ENCODE results near the gene TTYH2.

TTYH2 gene

DNA sequence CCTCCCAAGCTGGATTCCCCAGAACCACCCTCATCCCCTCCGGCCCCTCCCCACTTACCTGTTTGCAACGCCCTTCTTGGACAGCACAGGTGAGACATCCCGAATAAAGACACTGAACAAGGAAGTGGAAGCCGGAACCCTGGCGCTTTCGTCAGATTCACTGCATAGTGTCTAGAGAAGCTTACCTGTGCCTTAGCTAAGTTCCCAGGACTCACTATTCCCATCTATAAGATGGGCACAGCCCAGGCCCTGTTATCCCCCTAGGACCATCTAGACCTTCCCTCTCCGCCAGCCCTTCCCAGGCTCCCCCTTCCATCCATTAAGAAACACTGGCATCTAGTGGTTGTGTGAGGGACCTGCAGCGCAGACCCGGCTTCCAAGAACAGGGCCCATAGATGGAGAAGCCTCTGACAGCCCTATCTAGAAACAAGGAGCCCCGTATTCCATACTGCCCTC is 36.8 kb upstream of the TTYH2 start:
- POLR2A ChIA-PET = no interaction called here
- peak; percentile 64 for DNase-seq (ENCODE audit: extremely low spot score)
- CTCF ChIA-PET = interaction anchor here (0.7 to 3.3 kb wide), 7 partner anchors 11 to 747 kb away, joined by 3 to 23 read pairs (median 4); no protein-coding TSS in a partner anchor
- TF ChIP-seq, protein P1, sequence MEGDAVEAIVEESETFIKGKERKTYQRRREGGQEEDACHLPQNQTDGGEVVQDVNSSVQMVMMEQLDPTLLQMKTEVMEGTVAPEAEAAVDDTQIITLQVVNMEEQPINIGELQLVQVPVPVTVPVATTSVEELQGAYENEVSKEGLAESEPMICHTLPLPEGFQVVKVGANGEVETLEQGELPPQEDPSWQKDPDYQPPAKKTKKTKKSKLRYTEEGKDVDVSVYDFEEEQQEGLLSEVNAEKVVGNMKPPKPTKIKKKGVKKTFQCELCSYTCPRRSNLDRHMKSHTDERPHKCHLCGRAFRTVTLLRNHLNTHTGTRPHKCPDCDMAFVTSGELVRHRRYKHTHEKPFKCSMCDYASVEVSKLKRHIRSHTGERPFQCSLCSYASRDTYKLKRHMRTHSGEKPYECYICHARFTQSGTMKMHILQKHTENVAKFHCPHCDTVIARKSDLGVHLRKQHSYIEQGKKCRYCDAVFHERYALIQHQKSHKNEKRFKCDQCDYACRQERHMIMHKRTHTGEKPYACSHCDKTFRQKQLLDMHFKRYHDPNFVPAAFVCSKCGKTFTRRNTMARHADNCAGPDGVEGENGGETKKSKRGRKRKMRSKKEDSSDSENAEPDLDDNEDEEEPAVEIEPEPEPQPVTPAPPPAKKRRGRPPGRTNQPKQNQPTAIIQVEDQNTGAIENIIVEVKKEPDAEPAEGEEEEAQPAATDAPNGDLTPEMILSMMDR (IDR thresholded peaks at IDR 0.05; ENCODE audit: control extremely low read depth, extremely low read depth, low read depth, missing control alignments) = peak; percentile 85

DNA sequence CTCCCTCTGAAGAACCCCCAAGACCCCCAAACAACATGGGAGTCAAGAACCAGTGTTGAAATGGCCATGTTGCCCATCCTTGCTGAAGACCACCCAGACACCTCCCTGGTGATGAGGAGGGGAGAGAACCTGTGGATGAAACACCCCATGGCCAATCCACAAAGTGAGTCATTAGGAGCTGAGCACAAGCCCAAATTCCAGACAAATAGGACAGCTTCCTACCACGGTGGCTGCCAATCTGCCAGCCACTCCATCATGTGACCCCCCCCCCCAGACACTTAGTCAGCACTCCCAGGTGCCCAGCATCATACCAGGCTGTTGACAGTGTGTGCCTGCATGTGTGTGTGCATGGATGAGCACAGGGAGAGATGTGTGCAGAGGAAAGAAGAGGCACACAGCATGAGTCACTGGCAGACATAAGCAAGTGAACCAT is 36.3 kb upstream of the TTYH2 start:
- POLR2A ChIA-PET = no interaction called here
- no peak for DNase-seq (ENCODE audit: extremely low spot score)

DNA sequence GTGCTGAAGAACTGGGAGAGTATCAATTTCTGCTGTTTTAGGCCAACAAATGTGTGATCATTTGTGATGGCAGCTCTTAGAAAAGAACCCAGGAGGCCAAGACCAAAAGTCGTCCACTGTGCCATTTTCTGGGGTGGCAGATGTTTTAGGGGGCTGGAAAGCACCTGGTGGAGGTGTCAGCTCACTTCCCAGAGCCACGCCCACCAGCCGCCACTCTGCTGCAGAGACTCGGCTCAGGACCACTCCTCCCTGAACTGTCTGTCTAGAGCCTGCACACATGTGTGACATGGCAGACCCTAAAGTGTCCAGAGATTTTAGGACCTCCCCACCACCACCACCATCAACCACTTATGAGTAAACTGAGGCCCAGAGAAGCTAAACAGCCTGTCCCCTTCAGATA is 33.8 kb upstream of the TTYH2 start:
- CTCF ChIA-PET = interaction anchor here (1.9 kb wide), 1 partner anchor 90 kb away, joined by 8 read pairs; no protein-coding TSS in a partner anchor
- POLR2A ChIA-PET = no interaction called here

More for the DNA sequence above, 36.3 kb upstream of the TTYH2 start:
- TF ChIP-seq, protein P1 (IDR thresholded peaks at IDR 0.05; ENCODE audit: control extremely low read depth, extremely low read depth, low read depth, missing control alignments) = no peak
- CTCF ChIA-PET = interaction anchor here (1.0 to 3.3 kb wide), 6 partner anchors 11 to 747 kb away, joined by 3 to 23 read pairs (median 4); partner anchors contain the start of gene RPL38

DNA sequence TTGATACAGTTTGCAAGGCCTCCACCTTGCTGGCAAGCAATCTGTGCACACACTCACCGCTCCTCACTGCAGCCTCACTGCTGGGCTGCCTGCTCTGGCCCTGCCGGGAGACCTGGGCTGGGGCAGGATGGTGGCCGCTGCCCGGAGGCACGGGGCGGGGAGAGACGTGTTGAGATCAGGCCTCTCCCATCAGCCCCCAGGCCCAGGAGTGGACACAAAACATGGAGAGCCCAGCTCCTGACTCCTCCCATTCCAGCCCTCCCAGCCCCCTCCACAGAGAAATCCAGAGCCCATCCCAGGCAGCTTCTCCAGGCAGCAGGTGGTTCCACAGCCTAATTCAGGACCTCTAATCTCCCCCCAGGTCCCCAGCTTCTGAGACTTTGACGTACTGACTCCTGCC is 33.0 kb upstream of the TTYH2 start:
- TF ChIP-seq, protein P1 (IDR thresholded peaks at IDR 0.05; ENCODE audit: control extremely low read depth, extremely low read depth, low read depth, missing control alignments) = no peak
- ChIA-PET POLR2A (no interaction called here), CTCF (interaction anchor here (1.9 kb wide), 1 partner anchor 90 kb away, joined by 8 read pairs; no protein-coding TSS in a partner anchor)
- no peak for DNase-seq (ENCODE audit: extremely low spot score)

More for the DNA sequence above, 33.8 kb upstream of the TTYH2 start:
- no peak for DNase-seq (ENCODE audit: extremely low spot score)
- TF ChIP-seq, protein P1 (IDR thresholded peaks at IDR 0.05; ENCODE audit: control extremely low read depth, extremely low read depth, low read depth, missing control alignments) = no peak

DNA sequence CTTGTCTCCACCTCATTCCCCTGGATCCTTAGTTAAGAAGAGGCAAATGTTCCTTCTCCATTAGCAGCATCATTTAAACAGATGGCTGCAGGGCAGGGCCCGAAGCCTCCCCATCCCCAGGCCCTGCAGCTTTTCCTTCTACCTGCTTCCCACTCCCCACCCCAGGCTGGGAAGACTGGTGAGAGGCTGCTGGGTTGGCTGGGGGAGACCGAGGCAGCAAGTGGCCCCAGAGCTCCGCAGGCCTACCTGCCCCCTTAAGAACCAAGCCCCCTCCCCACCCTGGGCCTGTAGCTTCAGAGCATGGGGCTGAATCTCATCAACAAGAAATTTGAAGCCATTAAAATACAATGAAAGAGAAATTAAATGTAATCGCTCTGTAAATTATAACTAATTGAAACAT is 32.0 kb upstream of the TTYH2 start:
- no peak for DNase-seq (ENCODE audit: extremely low spot score)
- TF ChIP-seq, protein P1 (IDR thresholded peaks at IDR 0.05; ENCODE audit: control extremely low read depth, extremely low read depth, low read depth, missing control alignments) = no peak
- ChIA-PET CTCF (interaction anchor here (1.5 kb wide), 1 partner anchor 18 kb away, joined by 6 read pairs; no protein-coding TSS in a partner anchor), POLR2A (no interaction called here)

DNA sequence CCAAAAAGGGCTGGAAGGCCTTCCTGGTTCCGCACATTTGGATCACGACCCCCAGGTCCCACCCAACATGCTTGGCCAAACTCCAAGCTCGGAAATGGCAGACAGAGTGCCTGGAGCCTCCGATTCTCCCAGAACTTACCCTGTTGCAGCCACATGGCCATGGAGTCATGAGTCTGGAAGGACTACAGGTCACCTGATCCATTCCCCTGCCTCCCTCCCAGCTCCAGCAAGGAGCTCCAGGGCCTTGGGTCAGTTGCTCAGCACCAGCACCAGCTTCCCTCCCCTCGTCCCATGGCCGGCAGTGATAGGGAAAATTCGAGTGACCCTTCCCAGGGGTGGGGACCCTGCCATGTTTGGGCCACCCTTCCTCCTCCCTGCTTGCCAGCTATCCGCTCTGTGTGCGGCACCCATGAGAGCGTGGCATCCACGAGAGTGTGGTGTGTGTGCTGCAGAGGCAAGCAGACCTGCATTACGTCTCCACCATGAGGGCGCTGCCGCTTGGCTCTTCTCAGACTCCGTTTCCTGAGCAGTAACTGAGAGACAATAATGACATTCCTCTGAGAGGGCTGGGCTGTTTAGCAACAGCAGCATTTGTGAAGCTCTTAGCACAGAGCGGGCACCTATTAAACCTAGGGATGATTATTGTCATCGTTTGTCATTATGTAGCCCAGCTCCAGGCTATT is 31.2 kb upstream of the TTYH2 start:
- CTCF ChIA-PET = interaction anchor here (0.7 to 1.5 kb wide), 5 partner anchors 9 to 752 kb away, joined by 3 to 6 read pairs (median 4); no protein-coding TSS in a partner anchor
- TF ChIP-seq, protein P1 (IDR thresholded peaks at IDR 0.05; ENCODE audit: control extremely low read depth, extremely low read depth, low read depth, missing control alignments) = no peak
- POLR2A ChIA-PET = no interaction called here
- no peak for DNase-seq (ENCODE audit: extremely low spot score)
